Neural cell (in vitro differentiated cells): ENCODE results near the gene CPEB1.

Experiments used
- EP300 ChIP-seq: fragments of 450-650 bp; conservative IDR thresholded peaks from 2 replicates; pipeline ENCODE4 v1.6.1; 2014; ENCODE audit warnings: antibody characterized with exemption, mild to moderate bottlenecking, moderate library complexity; ENCODE audit not compliant: poor library complexity, severe bottlenecking
- EZH2 ChIP-seq: fragments of 200-600, 300-800 bp; shearing (Covaris generic), sonication (generic); IDR thresholded peaks from 2 replicates; pipeline ENCODE4 v1.6.1; 2014; ENCODE audit warnings: antibody characterized with exemption, low read length, borderline replicate concordance, mild to moderate bottlenecking; ENCODE audit not compliant: insufficient read depth, poor library complexity, severe bottlenecking
- MXI1 ChIP-seq: fragments of 450-650 bp; conservative IDR thresholded peaks from 2 replicates; pipeline ENCODE4 v1.6.1; 2014; ENCODE audit warnings: antibody characterized with exemption, mild to moderate bottlenecking; ENCODE audit not compliant: poor library complexity, severe bottlenecking
- POLR2AphosphoS5 ChIP-seq: IDR thresholded peaks from 2 replicates; pipeline ENCODE4 v1.6.1; 2012
- RAD21 ChIP-seq: fragments of 450-650 bp; conservative IDR thresholded peaks from 2 replicates; pipeline ENCODE4 v1.6.1; 2014; ENCODE audit warnings: antibody characterized with exemption, mild to moderate bottlenecking, moderate library complexity
- SMC3 ChIP-seq: fragments of 450-650 bp; conservative IDR thresholded peaks from 2 replicates; pipeline ENCODE4 v1.6.1; 2014; ENCODE audit warnings: antibody characterized with exemption, mild to moderate bottlenecking, moderate library complexity; ENCODE audit not compliant: poor library complexity
- TAF1 ChIP-seq: IDR thresholded peaks from 2 replicates; pipeline ENCODE4 v1.6.1; 2012; ENCODE audit warnings: low read depth
- TF ChIP-seq, protein P1 (sequence below): fragments of 450-650 bp; IDR thresholded peaks from 2 replicates; pipeline ENCODE4 v1.5.1; 2014; ENCODE audit warnings: antibody characterized with exemption, mild to moderate bottlenecking, moderate library complexity; ENCODE audit not compliant: poor library complexity, severe bottlenecking
- TF ChIP-seq, protein P2 (sequence below): IDR thresholded peaks from 2 replicates; pipeline ENCODE4 v1.6.1; 2012; ENCODE audit warnings: borderline replicate concordance

DNA sequence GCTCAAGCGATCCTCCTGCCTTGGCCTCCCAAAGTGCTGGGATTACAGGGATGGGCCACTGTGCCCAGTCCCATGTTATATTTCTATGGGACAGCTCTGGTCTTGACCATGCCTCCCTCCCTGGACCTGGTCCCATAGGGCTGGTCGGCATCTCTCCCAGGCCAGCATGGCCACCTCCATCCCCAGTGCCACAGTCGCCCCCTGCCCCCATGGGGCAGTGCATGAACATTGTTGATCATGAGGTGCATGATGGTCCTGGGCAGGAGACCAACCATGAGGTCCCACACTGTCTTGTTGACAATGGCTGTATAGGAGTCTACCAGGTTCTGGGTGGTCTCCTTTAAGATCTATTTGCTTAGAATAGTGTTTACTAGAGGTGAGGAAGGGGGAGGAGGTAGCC, 113.4 kb downstream of the CPEB1 start:
- TF ChIP-seq, protein P1, sequence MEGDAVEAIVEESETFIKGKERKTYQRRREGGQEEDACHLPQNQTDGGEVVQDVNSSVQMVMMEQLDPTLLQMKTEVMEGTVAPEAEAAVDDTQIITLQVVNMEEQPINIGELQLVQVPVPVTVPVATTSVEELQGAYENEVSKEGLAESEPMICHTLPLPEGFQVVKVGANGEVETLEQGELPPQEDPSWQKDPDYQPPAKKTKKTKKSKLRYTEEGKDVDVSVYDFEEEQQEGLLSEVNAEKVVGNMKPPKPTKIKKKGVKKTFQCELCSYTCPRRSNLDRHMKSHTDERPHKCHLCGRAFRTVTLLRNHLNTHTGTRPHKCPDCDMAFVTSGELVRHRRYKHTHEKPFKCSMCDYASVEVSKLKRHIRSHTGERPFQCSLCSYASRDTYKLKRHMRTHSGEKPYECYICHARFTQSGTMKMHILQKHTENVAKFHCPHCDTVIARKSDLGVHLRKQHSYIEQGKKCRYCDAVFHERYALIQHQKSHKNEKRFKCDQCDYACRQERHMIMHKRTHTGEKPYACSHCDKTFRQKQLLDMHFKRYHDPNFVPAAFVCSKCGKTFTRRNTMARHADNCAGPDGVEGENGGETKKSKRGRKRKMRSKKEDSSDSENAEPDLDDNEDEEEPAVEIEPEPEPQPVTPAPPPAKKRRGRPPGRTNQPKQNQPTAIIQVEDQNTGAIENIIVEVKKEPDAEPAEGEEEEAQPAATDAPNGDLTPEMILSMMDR = no peak
- no peak for TF ChIP-seq EZH2
- TF ChIP-seq RAD21 = no peak
- no peak for TF ChIP-seq SMC3
- no peak for TF ChIP-seq POLR2AphosphoS5
- TF ChIP-seq, protein P2, sequence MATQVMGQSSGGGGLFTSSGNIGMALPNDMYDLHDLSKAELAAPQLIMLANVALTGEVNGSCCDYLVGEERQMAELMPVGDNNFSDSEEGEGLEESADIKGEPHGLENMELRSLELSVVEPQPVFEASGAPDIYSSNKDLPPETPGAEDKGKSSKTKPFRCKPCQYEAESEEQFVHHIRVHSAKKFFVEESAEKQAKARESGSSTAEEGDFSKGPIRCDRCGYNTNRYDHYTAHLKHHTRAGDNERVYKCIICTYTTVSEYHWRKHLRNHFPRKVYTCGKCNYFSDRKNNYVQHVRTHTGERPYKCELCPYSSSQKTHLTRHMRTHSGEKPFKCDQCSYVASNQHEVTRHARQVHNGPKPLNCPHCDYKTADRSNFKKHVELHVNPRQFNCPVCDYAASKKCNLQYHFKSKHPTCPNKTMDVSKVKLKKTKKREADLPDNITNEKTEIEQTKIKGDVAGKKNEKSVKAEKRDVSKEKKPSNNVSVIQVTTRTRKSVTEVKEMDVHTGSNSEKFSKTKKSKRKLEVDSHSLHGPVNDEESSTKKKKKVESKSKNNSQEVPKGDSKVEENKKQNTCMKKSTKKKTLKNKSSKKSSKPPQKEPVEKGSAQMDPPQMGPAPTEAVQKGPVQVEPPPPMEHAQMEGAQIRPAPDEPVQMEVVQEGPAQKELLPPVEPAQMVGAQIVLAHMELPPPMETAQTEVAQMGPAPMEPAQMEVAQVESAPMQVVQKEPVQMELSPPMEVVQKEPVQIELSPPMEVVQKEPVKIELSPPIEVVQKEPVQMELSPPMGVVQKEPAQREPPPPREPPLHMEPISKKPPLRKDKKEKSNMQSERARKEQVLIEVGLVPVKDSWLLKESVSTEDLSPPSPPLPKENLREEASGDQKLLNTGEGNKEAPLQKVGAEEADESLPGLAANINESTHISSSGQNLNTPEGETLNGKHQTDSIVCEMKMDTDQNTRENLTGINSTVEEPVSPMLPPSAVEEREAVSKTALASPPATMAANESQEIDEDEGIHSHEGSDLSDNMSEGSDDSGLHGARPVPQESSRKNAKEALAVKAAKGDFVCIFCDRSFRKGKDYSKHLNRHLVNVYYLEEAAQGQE = no peak
- no peak for TF ChIP-seq TAF1
- TF ChIP-seq MXI1 = no peak
- TF ChIP-seq EP300 = no peak
